ENCODE data around the gene MPHOSPH9.

DNA sequence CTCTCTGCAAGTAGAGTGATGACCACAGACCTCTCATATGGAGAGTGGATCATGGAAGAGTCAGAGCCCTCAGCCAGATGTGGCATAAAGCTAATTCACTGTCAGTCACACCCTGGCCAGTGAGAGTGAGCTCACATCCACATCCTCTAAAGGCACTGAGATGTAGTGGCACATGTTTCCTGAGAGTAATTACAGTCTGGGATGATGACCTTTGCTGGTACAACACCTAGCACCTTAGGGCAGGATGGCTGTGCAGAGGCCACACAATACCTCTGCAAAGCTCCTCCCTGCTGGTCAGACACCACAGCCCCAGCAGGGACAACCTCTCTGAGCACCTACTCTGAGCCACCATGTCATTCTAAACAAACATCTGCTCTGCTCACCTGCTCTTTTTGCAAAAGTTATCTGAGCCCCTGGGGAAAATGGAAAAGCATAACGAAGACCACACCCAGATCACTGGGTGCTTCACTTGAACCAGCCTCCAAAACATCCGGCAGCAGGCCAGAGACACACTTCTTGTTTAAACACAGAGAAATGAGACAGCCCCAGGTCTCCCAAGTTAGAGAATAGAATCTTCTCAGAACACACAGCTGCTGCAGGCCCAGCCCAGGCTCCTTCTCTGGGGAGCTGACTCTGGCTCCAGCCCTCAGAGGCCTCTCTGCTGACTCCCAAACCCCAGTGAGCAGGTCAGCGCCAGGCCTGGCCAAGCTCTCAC is 112.3 kb downstream of the MPHOSPH9 start:
- TF ChIP-seq, protein P1, sequence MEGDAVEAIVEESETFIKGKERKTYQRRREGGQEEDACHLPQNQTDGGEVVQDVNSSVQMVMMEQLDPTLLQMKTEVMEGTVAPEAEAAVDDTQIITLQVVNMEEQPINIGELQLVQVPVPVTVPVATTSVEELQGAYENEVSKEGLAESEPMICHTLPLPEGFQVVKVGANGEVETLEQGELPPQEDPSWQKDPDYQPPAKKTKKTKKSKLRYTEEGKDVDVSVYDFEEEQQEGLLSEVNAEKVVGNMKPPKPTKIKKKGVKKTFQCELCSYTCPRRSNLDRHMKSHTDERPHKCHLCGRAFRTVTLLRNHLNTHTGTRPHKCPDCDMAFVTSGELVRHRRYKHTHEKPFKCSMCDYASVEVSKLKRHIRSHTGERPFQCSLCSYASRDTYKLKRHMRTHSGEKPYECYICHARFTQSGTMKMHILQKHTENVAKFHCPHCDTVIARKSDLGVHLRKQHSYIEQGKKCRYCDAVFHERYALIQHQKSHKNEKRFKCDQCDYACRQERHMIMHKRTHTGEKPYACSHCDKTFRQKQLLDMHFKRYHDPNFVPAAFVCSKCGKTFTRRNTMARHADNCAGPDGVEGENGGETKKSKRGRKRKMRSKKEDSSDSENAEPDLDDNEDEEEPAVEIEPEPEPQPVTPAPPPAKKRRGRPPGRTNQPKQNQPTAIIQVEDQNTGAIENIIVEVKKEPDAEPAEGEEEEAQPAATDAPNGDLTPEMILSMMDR (conservative IDR thresholded peaks at IDR 0.05; ENCODE audit: low read length) = no peak
- no peak for TF ChIP-seq EZH2phosphoT487 (IDR thresholded peaks at IDR 0.05; ENCODE audit: borderline replicate concordance, low read depth, low read length)
